Activated CD4-positive, alpha-beta T cell treated with anti-CD3 and anti-CD28 coated beads for 24 hours (primary cell): ENCODE measurements around the gene TEAD3.
"Not testable (repeated sequence)": the region's sequence is repeated elsewhere in the genome, so short reads cannot be mapped to it uniquely, and the experiment has no call there.

Experiments used
- DNase-seq, 2 donors: peaks; one replicate each; pipeline ENCODE4 v3.0.0-alpha.2; 2020; ENCODE audit warnings: low read depth in 2 of 2

TEAD3 gene

GRCh38 chr6:35496841-35497570, at the start of gene TEAD3:
TSS of gene TEAD3 (minus strand) at chr6:35497079.
- peak in 1 of 2 donors; percentile 40 for DNase-seq

GRCh38 chr6:35544769-35545361, 48.0 kb upstream of the TEAD3 start:
- no peak for DNase-seq

- DNase-seq, result no peak
These were observed 46.7 kb upstream of the TEAD3 start for GRCh38 chr6:35543459-35544193.

GRCh38 chr6:35541836-35542235, 45.0 kb upstream of the TEAD3 start:
- DNase-seq, result no peak

GRCh38 chr6:35539223-35539622, 42.3 kb upstream of the TEAD3 start:
- no peak for DNase-seq

GRCh38 chr6:35535847-35536246, 39.0 kb upstream of the TEAD3 start:
- DNase-seq, result not testable (repeated sequence)

GRCh38 chr6:35534407-35535170, 37.7 kb upstream of the TEAD3 start:
- no peak for DNase-seq

- no peak for DNase-seq
These were observed 37.1 kb upstream of the TEAD3 start for GRCh38 chr6:35533981-35534380.

- DNase-seq, result no peak
These were observed 35.2 kb upstream of the TEAD3 start for GRCh38 chr6:35532126-35532525.

- no peak for DNase-seq
These were observed 27.6 kb upstream of the TEAD3 start for GRCh38 chr6:35524380-35525020.

GRCh38 chr6:35522660-35523658, 26.1 kb upstream of the TEAD3 start:
- peak; percentile 66 to 72 for DNase-seq

- no peak for DNase-seq
These were observed 25.3 kb upstream of the TEAD3 start for GRCh38 chr6:35522151-35522550.

- DNase-seq, result no peak
These were observed 24.4 kb upstream of the TEAD3 start for GRCh38 chr6:35521235-35521634.

GRCh38 chr6:35519313-35520015, 22.6 kb upstream of the TEAD3 start:
- DNase-seq, result no peak

GRCh38 chr6:35518566-35519312, 21.9 kb upstream of the TEAD3 start:
- DNase-seq, result no peak

- DNase-seq, result not testable (repeated sequence)
These were observed 21.1 kb upstream of the TEAD3 start for GRCh38 chr6:35517978-35518377.

- no peak for DNase-seq
These were observed 19.8 kb upstream of the TEAD3 start for GRCh38 chr6:35516712-35517111.

GRCh38 chr6:35515939-35516338, 19.1 kb upstream of the TEAD3 start:
- DNase-seq, result not testable (repeated sequence)

- DNase-seq, result no peak
These were observed 17.7 kb upstream of the TEAD3 start for GRCh38 chr6:35514587-35514986.
